ENCODE data around the gene LMF1.

Gene LMF1

DNA sequence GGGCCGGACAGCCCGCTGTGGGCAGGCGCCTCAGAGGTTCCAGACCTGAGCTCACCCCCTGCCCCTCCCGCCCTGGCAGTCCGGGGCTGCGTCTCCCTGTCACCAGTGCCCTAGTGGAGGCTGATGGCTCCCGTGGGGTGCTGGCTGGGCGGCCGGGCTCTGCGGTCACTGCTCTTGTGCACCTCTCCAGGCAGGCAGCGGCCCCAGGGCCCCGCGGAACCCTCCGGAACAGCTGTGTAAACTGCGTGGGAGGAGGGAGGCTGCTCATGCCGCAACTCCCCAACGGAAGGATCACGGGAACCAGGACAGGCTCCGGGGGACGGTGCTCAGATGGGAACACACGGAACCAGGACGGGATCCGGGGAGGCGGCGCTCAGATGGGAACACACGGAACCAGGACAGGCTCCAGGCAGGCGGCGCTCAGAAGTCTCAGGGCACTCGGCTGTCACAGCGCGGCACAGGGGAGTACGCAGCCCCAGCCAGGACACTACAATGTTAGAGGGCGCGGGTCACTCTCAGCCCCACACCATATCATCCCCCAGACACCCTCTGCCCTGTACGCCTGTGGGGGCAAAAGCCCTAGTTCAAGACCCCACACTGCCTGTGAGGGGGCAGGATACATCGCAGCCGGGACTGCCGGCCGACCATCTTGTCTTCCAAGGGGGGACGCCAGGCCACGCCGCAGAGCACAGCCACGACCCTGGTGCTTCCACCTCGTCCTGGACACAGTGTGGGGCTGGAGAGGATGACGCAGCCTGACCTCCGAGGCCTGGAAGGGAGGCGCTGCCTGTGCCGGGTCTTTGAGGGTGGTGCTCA, 96.2 kb downstream of the LMF1 start:
- no peaks in the 10 kb centered on the region for H3F3A ChIP-seq (ENCODE audit: control insufficient read depth, insufficient read depth)
- no peak overlapping the region for H3K4me2 ChIP-seq (ENCODE audit: low read length)
- no peaks in the 10 kb centered on the region for H4K20me1 ChIP-seq (ENCODE audit: control insufficient read depth, insufficient read depth, low read depth, low read length)
- H3K36me3 ChIP-seq (ENCODE audit: control insufficient read depth, low read length), result no peaks in the 10 kb centered on the region
- TF ChIP-seq EZH2phosphoT487 (IDR thresholded peaks at IDR 0.05; ENCODE audit: borderline replicate concordance, low read length) (no peak), CTCF (IDR thresholded peaks at IDR 0.05; ENCODE audit: low read depth, low read length, poor library complexity, severe bottlenecking) (no peak)
- no peaks in the 10 kb centered on the region for H3K27me3 ChIP-seq (ENCODE audit: control insufficient read depth, low read length)
- no peak overlapping the region for H3K27ac ChIP-seq (ENCODE audit: low read depth, low read length)
- H3K4me1 ChIP-seq (ENCODE audit: control insufficient read depth, low read length), result no peaks in the 10 kb centered on the region
- no peaks in the 10 kb centered on the region for H3K79me2 ChIP-seq (ENCODE audit: control insufficient read depth, low read length)
- H3K9me2 ChIP-seq (replicated peaks; ENCODE audit: control insufficient read depth, low read length), result no peaks in the 10 kb centered on the region
- H3K4me3 ChIP-seq (ENCODE audit: low read length), result no peak overlapping the region
- H3K9me3 ChIP-seq (ENCODE audit: control insufficient read depth, insufficient read depth, low read length), result no peaks in the 10 kb centered on the region

DNA sequence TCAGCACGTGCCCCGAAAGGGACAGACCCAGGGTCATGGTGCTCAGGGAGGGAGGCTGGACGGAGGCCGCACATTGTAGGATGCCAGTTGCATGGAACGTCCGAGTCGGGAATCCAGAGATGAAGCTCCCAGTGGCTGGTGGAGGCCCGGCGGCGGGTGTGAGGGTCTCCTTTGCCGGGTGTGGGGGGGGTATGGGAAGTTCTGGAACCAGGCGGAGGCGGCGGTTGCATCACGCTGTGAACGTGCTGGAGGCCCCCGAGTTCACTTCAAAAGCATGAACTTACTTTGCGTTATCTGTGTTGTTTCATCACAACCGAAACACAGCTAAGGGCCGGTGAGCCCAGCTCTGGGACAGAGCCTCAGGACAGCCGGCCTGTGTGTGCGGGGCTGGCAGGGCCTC, 96.9 kb downstream of the LMF1 start:
- H3K27ac ChIP-seq (ENCODE audit: low read depth, low read length), result no peak overlapping the region
- H3K9me2 ChIP-seq (replicated peaks; ENCODE audit: control insufficient read depth, low read length), result no peaks in the 10 kb centered on the region
- no peak for TF ChIP-seq CTCF (IDR thresholded peaks at IDR 0.05; ENCODE audit: low read depth, low read length, poor library complexity, severe bottlenecking)
- TF ChIP-seq EZH2phosphoT487 (IDR thresholded peaks at IDR 0.05; ENCODE audit: borderline replicate concordance, low read length), result no peak
- H3F3A ChIP-seq (ENCODE audit: control insufficient read depth, insufficient read depth), result no peaks in the 10 kb centered on the region
- H3K9me3 ChIP-seq (ENCODE audit: control insufficient read depth, insufficient read depth, low read length), result no peaks in the 10 kb centered on the region
- H3K4me1 ChIP-seq (ENCODE audit: control insufficient read depth, low read length), result no peaks in the 10 kb centered on the region
- H3K4me2 ChIP-seq (ENCODE audit: low read length), result no peak overlapping the region
- no peaks in the 10 kb centered on the region for H3K79me2 ChIP-seq (ENCODE audit: control insufficient read depth, low read length)
- no peak overlapping the region for H3K4me3 ChIP-seq (ENCODE audit: low read length)
- no peaks in the 10 kb centered on the region for H3K36me3 ChIP-seq (ENCODE audit: control insufficient read depth, low read length)
- H4K20me1 ChIP-seq (ENCODE audit: control insufficient read depth, insufficient read depth, low read depth, low read length), result no peaks in the 10 kb centered on the region
- no peaks in the 10 kb centered on the region for H3K27me3 ChIP-seq (ENCODE audit: control insufficient read depth, low read length)

GRCh38 chr16:873243-873661, 97.5 kb downstream of the LMF1 start:
- Histone ChIP-seq H3F3A (ENCODE audit: control insufficient read depth, insufficient read depth) (no peaks in the 10 kb centered on the region), H3K4me2 (ENCODE audit: low read length) (no peak overlapping the region), H4K20me1 (ENCODE audit: control insufficient read depth, insufficient read depth, low read depth, low read length) (no peaks in the 10 kb centered on the region), H3K4me1 (ENCODE audit: control insufficient read depth, low read length) (no peaks in the 10 kb centered on the region), H3K9me2 (replicated peaks; ENCODE audit: control insufficient read depth, low read length) (no peaks in the 10 kb centered on the region), H3K27ac (ENCODE audit: low read depth, low read length) (no peak overlapping the region), H3K79me2 (ENCODE audit: control insufficient read depth, low read length) (no peaks in the 10 kb centered on the region), H3K4me3 (ENCODE audit: low read length) (no peak overlapping the region), H3K9me3 (ENCODE audit: control insufficient read depth, insufficient read depth, low read length) (no peaks in the 10 kb centered on the region), H3K27me3 (ENCODE audit: control insufficient read depth, low read length) (no peaks in the 10 kb centered on the region), H3K36me3 (ENCODE audit: control insufficient read depth, low read length) (no peaks in the 10 kb centered on the region)
- no peak for TF ChIP-seq CTCF (IDR thresholded peaks at IDR 0.05; ENCODE audit: low read depth, low read length, poor library complexity, severe bottlenecking)
- TF ChIP-seq EZH2phosphoT487 (IDR thresholded peaks at IDR 0.05; ENCODE audit: borderline replicate concordance, low read length), result no peak

Measured in DOHH2 (cell line).